Suprapubic skin (tissue), 3 donors: Measurements from ENCODE around the gene LRCH1.

ENCODE experiments used
- CTCF ChIP-seq, 2 donors: fragments of 200-600 bp in 1 of 2; fragments of 450-650 bp in 1 of 2; sonication (generic) in 1 of 2; IDR thresholded peaks; one replicate each; pipeline ENCODE4 v1.5.1; 2016 to 2019; ENCODE audit warnings: antibody characterized with exemption in 2 of 2, mild to moderate bottlenecking in 1 of 2, moderate library complexity in 1 of 2
- POLR2A ChIP-seq, 2 donors: fragments of 450-650 bp; IDR thresholded peaks; one replicate each; pipeline ENCODE4 v1.6.1; 2017; ENCODE audit warnings: antibody characterized with exemption in 2 of 2, mild to moderate bottlenecking in 2 of 2, moderate library complexity in 2 of 2

GRCh38 chr13:46639033-46639981, 86.3 kb downstream of the LRCH1 start:
- TF ChIP-seq CTCF (IDR thresholded peaks at IDR 0.05) (no peak), POLR2A (IDR thresholded peaks at IDR 0.05) (no peak)
